SKM-1 (cell line): ENCODE results near the gene WASHC1.
"Not testable (repeated sequence)": the region's sequence is repeated elsewhere in the genome, so short reads cannot be mapped to it uniquely, and the experiment has no call there.

Experiments used
- DNase-seq: peaks from one replicate; lab custom pipeline; 2025; ENCODE audit not compliant: unreplicated experiment; lab: John Stamatoyannopoulos, UW

Gene WASHC1

GRCh38 chr9:16875-17274 lies 12.4 kb downstream of the WASHC1 start:
- not testable (repeated sequence) for DNase-seq

- not testable (repeated sequence) for DNase-seq
These were observed 15.0 kb downstream of the WASHC1 start for GRCh38 chr9:14129-14809.

GRCh38 chr9:11206-11605 lies 18.1 kb downstream of the WASHC1 start:
- not testable (repeated sequence) for DNase-seq

- not testable (repeated sequence) for DNase-seq
These were observed 18.6 kb downstream of the WASHC1 start for GRCh38 chr9:10653-11053.

GRCh38 chr9:10207-10606 lies 19.0 kb downstream of the WASHC1 start:
- DNase-seq = not testable (repeated sequence)
